Transverse colon (tissue), 4 donors: ENCODE measurements around the gene ACTL9. TPM values are rescaled to one million over a fixed set of nuclear protein-coding genes. Genes with fewer than 3 reads are reported as not detected.

ENCODE experiments used
- DNase-seq: peaks from one replicate; pipeline ENCODE4 v3.0.0-alpha.2; 2019
- H3K27ac ChIP-seq, 4 donors: fragments of 200-600 bp; sonication (generic); 2 replicates each; pipeline ENCODE4 v1.5.1; 2016 to 2018; ENCODE audit warnings: inconsistent platforms in 4 of 4
- H3K27me3 ChIP-seq: fragments of 200-600 bp; sonication (generic); 2 replicates; pipeline ENCODE4 v1.5.1; 2017; ENCODE audit warnings: inconsistent platforms
- H3K36me3 ChIP-seq, 4 donors: fragments of 200-600 bp; sonication (generic); 2 replicates each; pipeline ENCODE4 v1.5.1; 2017 to 2019; ENCODE audit warnings: inconsistent platforms in 4 of 4
- H3K4me1 ChIP-seq, 4 donors: fragments of 200-600 bp; sonication (generic); 2 replicates each; pipeline ENCODE4 v1.5.1; 2017 to 2020; ENCODE audit warnings: inconsistent platforms in 4 of 4
- H3K4me3 ChIP-seq, 4 donors: fragments of 200-600 bp; sonication (generic); 1 replicate in 1 of 4; 2 replicates in 3 of 4; pipeline versions ENCODE4 v1.5.1 to v1.6.1; 2017 to 2019; ENCODE audit warnings: inconsistent platforms in 4 of 4
- H3K9me3 ChIP-seq, 2 donors: fragments of 200-600 bp; sonication (generic); 2 replicates each; pipeline ENCODE4 v1.5.1; 2017 to 2019; ENCODE audit warnings: inconsistent platforms in 2 of 2
- CTCF ChIP-seq, 5 experiments: fragments of 200-600 bp in 3 of 5; fragments of 450-650 bp in 2 of 5; sonication (generic) in 3 of 5; IDR thresholded peaks; 1 replicate in 2 of 5; 2 replicates in 3 of 5; pipeline ENCODE4 v1.5.1; 2016 to 2017; ENCODE audit warnings: antibody characterized with exemption in 5 of 5, inconsistent platforms in 3 of 5, mild to moderate bottlenecking in 2 of 5, moderate library complexity in 1 of 5
- EP300 ChIP-seq: sonication (generic); formaldehyde crosslinking; IDR thresholded peaks from one replicate; pipeline ENCODE4 v1.6.1; 2017; ENCODE audit warnings: antibody characterized with exemption, low read depth
- POLR2A ChIP-seq: fragments of 450-650 bp; IDR thresholded peaks from one replicate; pipeline ENCODE4 v1.6.1; 2016; ENCODE audit warnings: antibody characterized with exemption, mild to moderate bottlenecking, moderate library complexity
- POLR2AphosphoS5 ChIP-seq, 3 donors: sonication (generic); formaldehyde crosslinking; IDR thresholded peaks; one replicate each; pipeline ENCODE4 v1.6.1; 2016; ENCODE audit warnings: antibody characterized with exemption in 3 of 3
- WGBS, 2 donors: methylation state at CpG; one replicate each; pipeline ENCODE4 v1.1.5; 2018; ENCODE audit warnings: low coverage in 1 of 2; 5-methylcytosine and 5-hydroxymethylcytosine counted together
- in situ Hi-C, 4 donors: fragments of 200-750 bp; cut with MboI; loops; one replicate each; pipeline versions ENCODE4 v1.15.0 to v1.15.1; 2017; ENCODE audit warnings: low sequenced_read_pairs in 3 of 4, low pct_ligation_motif_present in 1 of 4, low pct_unique_long_range_greater_than_20kb in 1 of 4
- intact Hi-C: fragments of 100-400 bp; cut with DNase I; formaldehyde crosslinking; loops from one replicate; pipeline ENCODE4 v1.15.1; 2023; ENCODE audit warnings: low total_unique reads
- total RNA-seq, 4 donors: library from RNA; depleted of rRNA; stranded (reverse); fragments of >200 nt; gene quantifications; one replicate each; pipeline ENCODE4 v1.1.0, GENCODE V29; 2016

The ACTL9 gene
- total RNA-seq, 4 donors from 2014 or later: not detected

GRCh38 chr19:8690753-8691539 is 7.6 kb downstream of the ACTL9 start:
- Histone ChIP-seq H3K27ac (no peak overlapping the region), H3K36me3 (no peaks in the 10 kb centered on the region), H3K4me3 (no peak overlapping the region), H3K27me3 (peaks cover 21% of the 10 kb centered on the region), H3K9me3 (no peaks in the 10 kb centered on the region), H3K4me1 (no peaks in the 10 kb centered on the region)
- TF ChIP-seq POLR2AphosphoS5 (IDR thresholded peaks at IDR 0.05) (no peak), EP300 (no peak), CTCF (IDR thresholded peaks at IDR 0.05) (no peak)
- DNase-seq: no peak
- in situ Hi-C loops (no loop called here), intact Hi-C loops (no loop called here)
- whole genome bisulfite sequencing, 2 donors: 38 to 67% methylated on average over 1 to 5 of the region's 5 CpGs

- TF ChIP-seq CTCF (IDR thresholded peaks at IDR 0.05) (no peak), EP300 (no peak), POLR2A (no peak), POLR2AphosphoS5 (IDR thresholded peaks at IDR 0.05) (no peak)
- H3K36me3 ChIP-seq: no peaks in the 10 kb centered on the region
- no peak overlapping the region for H3K4me3 ChIP-seq
- in situ Hi-C loops: no loop called here
- H3K4me1 ChIP-seq: no peaks in the 10 kb centered on the region
- DNase-seq: no peak
- no peak overlapping the region for H3K27ac ChIP-seq
- intact Hi-C loops: no loop called here
- H3K27me3 ChIP-seq: peaks cover 9% of the 10 kb centered on the region
- 89 to 90% methylated on average over 12 to 15 of the region's 15 CpGs for WGBS, 2 donors
- no peaks in the 10 kb centered on the region for H3K9me3 ChIP-seq
These were observed 9.7 kb downstream of the ACTL9 start for GRCh38 chr19:8688930-8689329.

GRCh38 chr19:8686549-8686948 is 12.0 kb downstream of the ACTL9 start:
- intact Hi-C loops (no loop called here), in situ Hi-C loops (no loop called here)
- no peak for DNase-seq
- TF ChIP-seq CTCF (IDR thresholded peaks at IDR 0.05): no peak
- TF ChIP-seq POLR2A: no peak
- TF ChIP-seq EP300: no peak
- no peak for TF ChIP-seq POLR2AphosphoS5 (IDR thresholded peaks at IDR 0.05)
- WGBS, 2 donors: 53 to 80% methylated on average over 1 to 5 of the region's 5 CpGs
- no peaks in the 10 kb centered on the region for H3K36me3 ChIP-seq
- H3K27me3 ChIP-seq: no peaks in the 10 kb centered on the region
- no peaks in the 10 kb centered on the region for H3K9me3 ChIP-seq
- no peaks in the 10 kb centered on the region for H3K4me1 ChIP-seq
- H3K27ac ChIP-seq: no peak overlapping the region
- no peak overlapping the region for H3K4me3 ChIP-seq

- H3K36me3 ChIP-seq: no peaks in the 10 kb centered on the region
- H3K4me3 ChIP-seq: no peak overlapping the region
- intact Hi-C loops: no loop called here
- in situ Hi-C loops: no loop called here
- H3K4me1 ChIP-seq: no peaks in the 10 kb centered on the region
- no peak overlapping the region for H3K27ac ChIP-seq
- H3K9me3 ChIP-seq: no peaks in the 10 kb centered on the region
- TF ChIP-seq POLR2A (no peak), CTCF (IDR thresholded peaks at IDR 0.05) (no peak)
- WGBS, 2 donors: 56 to 72% methylated on average over 10 to 21 of the region's 21 CpGs
- no peak for DNase-seq
- H3K27me3 ChIP-seq: no peaks in the 10 kb centered on the region
These were observed 14.3 kb downstream of the ACTL9 start for GRCh38 chr19:8684001-8684902.
